Measurements from ENCODE around the gene TAOK1.
"Not testable (repeated sequence)": the region's sequence is repeated elsewhere in the genome, so short reads cannot be mapped to it uniquely, and the experiment has no call there.

The TAOK1 gene

DNA sequence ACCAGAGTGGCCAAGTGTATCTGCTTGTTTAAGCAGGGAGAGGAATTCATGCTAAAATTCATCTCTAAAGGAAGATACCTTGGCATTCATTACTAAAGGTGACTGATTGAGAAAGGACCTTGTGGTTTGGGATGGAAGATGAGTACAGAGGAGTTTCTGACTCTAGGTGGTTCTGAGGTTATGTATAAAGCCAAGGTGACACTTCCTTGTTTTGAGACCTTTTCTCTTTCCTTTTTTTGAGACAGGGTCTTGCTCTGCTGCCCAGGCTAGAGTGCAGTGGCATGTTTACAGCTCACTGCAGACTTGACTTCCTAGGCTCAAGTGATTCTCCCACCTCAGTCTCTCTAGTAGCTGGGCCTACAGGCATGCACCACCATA is 167.6 kb downstream of the TAOK1 start:
- Histone ChIP-seq H3K9me3 (ENCODE audit: insufficient read depth, low read depth, low read length) (no peaks in the 10 kb centered on the region), H3K4me3 (ENCODE audit: low read length, poor library complexity, severe bottlenecking) (no peak overlapping the region), H3K9ac (ENCODE audit: low read depth, low read length, poor library complexity, severe bottlenecking) (no peak overlapping the region), H3K4me1 (ENCODE audit: insufficient read depth, low read length, poor library complexity, severe bottlenecking) (peaks cover 9% of the 10 kb centered on the region), H2AFZ (ENCODE audit: low read length) (no peak overlapping the region), H3K9me2 (replicated peaks; ENCODE audit: low read depth, low read length) (no peaks in the 10 kb centered on the region), H3K4me2 (ENCODE audit: low read depth, low read length, poor library complexity, severe bottlenecking) (no peak overlapping the region), H3F3A (ENCODE audit: low read depth) (no peaks in the 10 kb centered on the region), H4K20me1 (ENCODE audit: insufficient read depth, low read length, poor library complexity, severe bottlenecking) (no peaks in the 10 kb centered on the region), H3K36me3 (ENCODE audit: insufficient read depth, low read length) (no peaks in the 10 kb centered on the region), H3K79me2 (ENCODE audit: insufficient read depth, low read length) (no peaks in the 10 kb centered on the region), H3K27me3 (ENCODE audit: insufficient read depth, low read length, poor library complexity, severe bottlenecking) (no peaks in the 10 kb centered on the region)
- TF ChIP-seq, protein P1, sequence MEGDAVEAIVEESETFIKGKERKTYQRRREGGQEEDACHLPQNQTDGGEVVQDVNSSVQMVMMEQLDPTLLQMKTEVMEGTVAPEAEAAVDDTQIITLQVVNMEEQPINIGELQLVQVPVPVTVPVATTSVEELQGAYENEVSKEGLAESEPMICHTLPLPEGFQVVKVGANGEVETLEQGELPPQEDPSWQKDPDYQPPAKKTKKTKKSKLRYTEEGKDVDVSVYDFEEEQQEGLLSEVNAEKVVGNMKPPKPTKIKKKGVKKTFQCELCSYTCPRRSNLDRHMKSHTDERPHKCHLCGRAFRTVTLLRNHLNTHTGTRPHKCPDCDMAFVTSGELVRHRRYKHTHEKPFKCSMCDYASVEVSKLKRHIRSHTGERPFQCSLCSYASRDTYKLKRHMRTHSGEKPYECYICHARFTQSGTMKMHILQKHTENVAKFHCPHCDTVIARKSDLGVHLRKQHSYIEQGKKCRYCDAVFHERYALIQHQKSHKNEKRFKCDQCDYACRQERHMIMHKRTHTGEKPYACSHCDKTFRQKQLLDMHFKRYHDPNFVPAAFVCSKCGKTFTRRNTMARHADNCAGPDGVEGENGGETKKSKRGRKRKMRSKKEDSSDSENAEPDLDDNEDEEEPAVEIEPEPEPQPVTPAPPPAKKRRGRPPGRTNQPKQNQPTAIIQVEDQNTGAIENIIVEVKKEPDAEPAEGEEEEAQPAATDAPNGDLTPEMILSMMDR (conservative IDR thresholded peaks at IDR 0.05; ENCODE audit: low read length), result no peak
- no peak for TF ChIP-seq EZH2phosphoT487 (IDR thresholded peaks at IDR 0.05; ENCODE audit: borderline replicate concordance)

DNA sequence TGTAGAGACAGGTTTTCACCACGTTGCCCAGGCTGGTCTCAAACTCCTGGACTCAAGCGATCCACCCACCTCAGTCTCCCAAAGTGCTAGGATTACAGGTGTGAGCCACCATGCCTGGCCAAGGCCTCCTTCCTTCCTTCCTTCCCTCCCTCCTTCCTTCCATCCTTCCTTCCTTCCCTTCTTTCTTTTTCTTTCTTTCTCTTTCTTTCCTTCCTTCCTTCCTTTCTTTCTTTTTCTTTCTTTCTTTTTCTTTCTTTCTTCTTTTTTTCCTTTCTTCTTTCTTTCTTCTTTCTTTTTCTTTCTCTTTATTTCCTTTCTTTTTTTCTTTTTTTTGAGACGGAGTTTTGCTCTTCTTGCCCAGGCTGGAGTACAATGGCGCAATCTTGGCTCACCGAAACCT is 168.0 kb downstream of the TAOK1 start:
- not testable (repeated sequence) for H3K36me3 ChIP-seq (ENCODE audit: insufficient read depth, low read length)

DNA sequence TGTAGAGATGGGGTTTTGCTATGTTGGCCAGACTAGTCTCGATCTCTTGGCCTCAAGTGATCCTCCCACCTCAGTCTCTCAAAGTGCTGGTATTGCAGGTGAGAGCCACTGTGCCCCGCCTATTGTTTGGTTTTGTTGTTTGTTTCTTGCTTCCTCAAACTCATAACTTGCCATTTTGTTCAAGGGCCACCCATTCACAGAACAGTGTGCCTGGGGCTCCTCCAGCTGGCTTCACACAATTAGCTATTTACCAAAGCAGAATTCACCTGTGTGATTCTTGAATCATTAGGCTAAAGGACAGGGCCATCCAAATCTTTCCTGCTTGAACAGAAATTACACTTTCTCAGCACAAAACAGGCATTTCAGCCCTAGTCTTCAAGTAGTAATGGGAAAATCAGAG is 169.5 kb downstream of the TAOK1 start:
- Histone ChIP-seq H3K4me3 (ENCODE audit: low read length, poor library complexity, severe bottlenecking) (no peak overlapping the region), H3K4me2 (ENCODE audit: low read depth, low read length, poor library complexity, severe bottlenecking) (no peak overlapping the region), H3K9ac (ENCODE audit: low read depth, low read length, poor library complexity, severe bottlenecking) (no peak overlapping the region)

More for the DNA sequence above, 168.0 kb downstream of the TAOK1 start:
- not testable (repeated sequence) for H2AFZ ChIP-seq (ENCODE audit: low read length); H3K4me3 ChIP-seq (ENCODE audit: low read length, poor library complexity, severe bottlenecking); H3K79me2 ChIP-seq (ENCODE audit: insufficient read depth, low read length); H3K9me3 ChIP-seq (ENCODE audit: insufficient read depth, low read depth, low read length); H3F3A ChIP-seq (ENCODE audit: low read depth); H3K4me2 ChIP-seq (ENCODE audit: low read depth, low read length, poor library complexity, severe bottlenecking); H3K9ac ChIP-seq (ENCODE audit: low read depth, low read length, poor library complexity, severe bottlenecking); H4K20me1 ChIP-seq (ENCODE audit: insufficient read depth, low read length, poor library complexity, severe bottlenecking); H3K4me1 ChIP-seq (ENCODE audit: insufficient read depth, low read length, poor library complexity, severe bottlenecking); H3K27me3 ChIP-seq (ENCODE audit: insufficient read depth, low read length, poor library complexity, severe bottlenecking); H3K9me2 ChIP-seq (replicated peaks; ENCODE audit: low read depth, low read length)

DNA sequence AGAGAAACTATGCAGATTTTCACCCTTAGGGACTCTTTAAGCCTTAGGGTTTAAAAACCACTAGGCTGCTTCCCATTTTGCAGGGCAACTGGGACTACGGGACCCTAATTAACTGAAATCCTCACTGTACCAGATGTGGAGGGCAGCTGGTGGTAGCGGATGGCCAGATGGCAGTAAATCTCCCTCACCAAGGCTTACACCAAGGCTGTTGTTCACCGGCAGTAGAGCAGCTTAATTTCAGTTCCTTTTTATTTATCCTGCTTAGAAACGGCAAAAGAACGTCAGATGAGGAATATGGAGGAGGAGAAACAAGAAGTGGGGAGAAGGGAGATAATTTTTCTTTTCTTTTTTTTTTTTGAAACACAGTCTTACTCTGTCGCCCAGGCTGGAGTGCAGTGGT is 170.2 kb downstream of the TAOK1 start:
- H3K9ac ChIP-seq (ENCODE audit: low read depth, low read length, poor library complexity, severe bottlenecking), result no peak overlapping the region
- H3K36me3 ChIP-seq (ENCODE audit: insufficient read depth, low read length), result no peaks in the 10 kb centered on the region
- no peaks in the 10 kb centered on the region for H3K9me3 ChIP-seq (ENCODE audit: insufficient read depth, low read depth, low read length)
- H2AFZ ChIP-seq (ENCODE audit: low read length), result no peak overlapping the region
- H3K79me2 ChIP-seq (ENCODE audit: insufficient read depth, low read length), result peaks cover 12% of the 10 kb centered on the region; the same call in 1 of the 2 replicates
- H3K27me3 ChIP-seq (ENCODE audit: insufficient read depth, low read length, poor library complexity, severe bottlenecking), result no peaks in the 10 kb centered on the region
- H3K4me1 ChIP-seq (ENCODE audit: insufficient read depth, low read length, poor library complexity, severe bottlenecking), result peaks cover 10% of the 10 kb centered on the region
- no peak overlapping the region for H3K4me3 ChIP-seq (ENCODE audit: low read length, poor library complexity, severe bottlenecking)
- H4K20me1 ChIP-seq (ENCODE audit: insufficient read depth, low read length, poor library complexity, severe bottlenecking), result peaks cover 5% of the 10 kb centered on the region
- no peaks in the 10 kb centered on the region for H3F3A ChIP-seq (ENCODE audit: low read depth)
- TF ChIP-seq, protein P1 (conservative IDR thresholded peaks at IDR 0.05; ENCODE audit: low read length), result no peak
- no peak for TF ChIP-seq EZH2phosphoT487 (IDR thresholded peaks at IDR 0.05; ENCODE audit: borderline replicate concordance)
- H3K9me2 ChIP-seq (replicated peaks; ENCODE audit: low read depth, low read length), result no peaks in the 10 kb centered on the region
- no peak overlapping the region for H3K4me2 ChIP-seq (ENCODE audit: low read depth, low read length, poor library complexity, severe bottlenecking)

More for the DNA sequence above, 169.5 kb downstream of the TAOK1 start:
- H3K36me3 ChIP-seq (ENCODE audit: insufficient read depth, low read length), result no peaks in the 10 kb centered on the region
- no peak overlapping the region for H2AFZ ChIP-seq (ENCODE audit: low read length)
- peaks cover 5% of the 10 kb centered on the region for H4K20me1 ChIP-seq (ENCODE audit: insufficient read depth, low read length, poor library complexity, severe bottlenecking)
- H3K79me2 ChIP-seq (ENCODE audit: insufficient read depth, low read length), result peaks cover 8% of the 10 kb centered on the region; the same call in 1 of the 2 replicates
- H3K9me3 ChIP-seq (ENCODE audit: insufficient read depth, low read depth, low read length), result no peaks in the 10 kb centered on the region
- H3F3A ChIP-seq (ENCODE audit: low read depth), result no peaks in the 10 kb centered on the region
- H3K9me2 ChIP-seq (replicated peaks; ENCODE audit: low read depth, low read length), result no peaks in the 10 kb centered on the region
- H3K4me1 ChIP-seq (ENCODE audit: insufficient read depth, low read length, poor library complexity, severe bottlenecking), result peaks cover 9% of the 10 kb centered on the region
- TF ChIP-seq, protein P1 (conservative IDR thresholded peaks at IDR 0.05; ENCODE audit: low read length), result no peak
- no peak for TF ChIP-seq EZH2phosphoT487 (IDR thresholded peaks at IDR 0.05; ENCODE audit: borderline replicate concordance)
- no peaks in the 10 kb centered on the region for H3K27me3 ChIP-seq (ENCODE audit: insufficient read depth, low read length, poor library complexity, severe bottlenecking)
